Astrocyte (in vitro differentiated cells and primary cell): ENCODE results near the gene FN1. TPM values are rescaled to one million over a fixed set of nuclear protein-coding genes. Genes with fewer than 3 reads are reported as not detected.

Experiments used
- DNase-seq: peaks from one replicate; pipeline ENCODE4 v3.0.0-alpha.2; 2010; ENCODE audit warnings: low read depth
- FAIRE-seq: peaks from 2 replicates; lab custom pipeline; 2011; peaks lifted over from hg19 to GRCh38; lab: Jason Lieb, UNC
- H2AFZ ChIP-seq: 2 replicates; pipeline ENCODE4 v1.6.0; 2012; ENCODE audit warnings: low read depth, low read length, inconsistent platforms
- H3K27ac ChIP-seq: 2 replicates; pipeline ENCODE4 v1.5.1; 2011; ENCODE audit warnings: low read depth, low read length, inconsistent platforms
- H3K27me3 ChIP-seq: 2 replicates; pipeline ENCODE4 v1.6.0; 2011; ENCODE audit warnings: low read length, inconsistent platforms; ENCODE audit not compliant: insufficient read depth
- H3K36me3 ChIP-seq: 2 replicates; pipeline ENCODE4 v1.5.1; 2011; ENCODE audit warnings: low read length, inconsistent platforms; ENCODE audit not compliant: insufficient read depth
- H3K4me1 ChIP-seq: 2 replicates; pipeline ENCODE4 v1.5.1; 2011; ENCODE audit warnings: low read length, inconsistent platforms; ENCODE audit not compliant: insufficient read depth
- H3K4me2 ChIP-seq: 2 replicates; pipeline ENCODE4 v1.6.0; 2012; ENCODE audit warnings: low read length, inconsistent platforms
- H3K4me3 ChIP-seq: 2 replicates; pipeline ENCODE4 v1.5.1; 2011; ENCODE audit warnings: low read depth, mild to moderate bottlenecking, low read length, inconsistent platforms; ENCODE audit not compliant: insufficient read depth
- H3K79me2 ChIP-seq: 2 replicates; pipeline ENCODE4 v1.6.0; 2012; ENCODE audit warnings: mild to moderate bottlenecking, low read length, inconsistent platforms; ENCODE audit not compliant: insufficient read depth
- H3K9ac ChIP-seq: 2 replicates; pipeline ENCODE4 v1.6.0; 2012; ENCODE audit warnings: mild to moderate bottlenecking, low read length, inconsistent platforms
- H3K9me3 ChIP-seq: 2 replicates; pipeline ENCODE4 v1.5.1; 2012; ENCODE audit warnings: low read depth, mild to moderate bottlenecking, low read length, inconsistent platforms; ENCODE audit not compliant: insufficient read depth
- H4K20me1 ChIP-seq: 2 replicates; pipeline ENCODE4 v1.6.0; 2012; ENCODE audit warnings: low read length, inconsistent platforms; ENCODE audit not compliant: insufficient read depth
- H3K27ac Mint-ChIP-seq: one replicate; pipeline ENCODE4 v1.8.0; 2021; ENCODE audit warnings: mild to moderate bottlenecking, mixed read lengths; ENCODE audit not compliant: unreplicated experiment
- H3K27me3 Mint-ChIP-seq: one replicate; pipeline ENCODE4 v1.8.0; 2021; ENCODE audit warnings: low read depth, mixed read lengths; ENCODE audit not compliant: unreplicated experiment
- H3K36me3 Mint-ChIP-seq: one replicate; pipeline ENCODE4 v1.8.0; 2021; ENCODE audit warnings: low read depth, mixed read lengths; ENCODE audit not compliant: unreplicated experiment
- H3K4me1 Mint-ChIP-seq: one replicate; pipeline ENCODE4 v1.8.0; 2021; ENCODE audit warnings: low read depth, mixed read lengths; ENCODE audit not compliant: unreplicated experiment
- H3K4me3 Mint-ChIP-seq: one replicate; pipeline ENCODE4 v1.8.0; 2021; ENCODE audit warnings: mild to moderate bottlenecking, moderate library complexity, mixed read lengths; ENCODE audit not compliant: unreplicated experiment
- H3K9me3 Mint-ChIP-seq: one replicate; pipeline ENCODE4 v1.8.0; 2021; ENCODE audit warnings: mild to moderate bottlenecking, mixed read lengths; ENCODE audit not compliant: unreplicated experiment
- CTCF ChIP-seq: IDR thresholded peaks from 2 replicates; pipeline ENCODE4 v1.5.1; 2011; ENCODE audit warnings: low read depth, mild to moderate bottlenecking, inconsistent platforms, low read length, moderate library complexity; ENCODE audit not compliant: insufficient read depth
- EZH2 ChIP-seq: IDR thresholded peaks from 2 replicates; pipeline ENCODE4 v1.6.1; 2012; ENCODE audit warnings: mild to moderate bottlenecking, low read length, inconsistent platforms; ENCODE audit not compliant: insufficient read depth
- total RNA-seq: library from RNA; stranded (reverse); gene quantifications from 2 replicates; pipeline ENCODE4 v1.2.1, GENCODE V29; 2021

FN1 gene
- total RNA-seq, 1 donor from 2014 or later, result 17,010 TPM

DNA sequence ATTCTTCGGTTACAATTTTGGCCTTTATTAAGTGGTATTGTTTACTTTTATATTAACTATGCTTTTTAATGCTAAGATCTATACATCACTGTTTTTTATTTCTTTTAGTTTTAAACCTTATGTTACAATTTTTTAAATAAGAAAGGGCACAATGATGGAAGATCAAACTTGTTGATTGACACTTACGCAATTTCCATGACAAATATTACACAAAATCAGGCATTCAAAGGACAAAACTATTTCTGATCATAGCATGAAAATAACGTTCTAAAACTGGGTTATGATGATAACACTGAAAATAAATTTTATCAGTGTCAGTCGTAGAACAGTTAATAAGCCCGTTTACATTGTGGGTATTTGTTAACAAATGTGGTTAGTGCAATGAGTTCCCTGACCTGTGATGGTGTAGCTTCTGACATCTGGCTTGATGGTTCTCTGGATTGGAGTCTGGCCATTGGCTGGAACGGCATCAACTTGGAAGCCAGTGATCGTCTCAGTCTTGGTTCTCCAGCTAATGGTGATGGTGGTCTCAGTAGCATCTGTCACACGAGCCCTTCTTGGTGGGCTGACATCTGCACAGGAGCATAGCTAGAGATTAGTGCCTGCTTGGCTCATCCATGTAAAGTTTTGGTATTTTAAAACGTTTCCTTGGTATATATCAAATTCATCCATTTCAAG is 59.6 kb downstream of the FN1 start:
- Histone ChIP-seq H3K4me3 (no peak overlapping the region), H3K4me2 (no peak overlapping the region), H3K9me3 (no peaks in the 10 kb centered on the region), H3K79me2 (peaks cover 10% of the 10 kb centered on the region), H3K9ac (no peak overlapping the region), H3K27ac (peak overlapping the region; percentile 35), H3K36me3 (peaks cover 98% of the 10 kb centered on the region), H3K4me1 (no peaks in the 10 kb centered on the region), H4K20me1 (peaks cover 100% of the 10 kb centered on the region), H2AFZ (no peak overlapping the region), H3K27me3 (no peaks in the 10 kb centered on the region)
- DNase-seq (no peak), FAIRE-seq (peak; percentile 74)
- peak overlapping the region; percentile 52 for H3K4me3 Mint-ChIP-seq
- peak overlapping the region; percentile 91 for H3K27ac Mint-ChIP-seq
- peaks cover 46% of the 10 kb centered on the region for H3K36me3 Mint-ChIP-seq
- TF ChIP-seq CTCF, result no peak
- TF ChIP-seq EZH2, result no peak
- H3K4me1 Mint-ChIP-seq, result peaks cover 49% of the 10 kb centered on the region
- no peaks in the 10 kb centered on the region for H3K27me3 Mint-ChIP-seq
- no peaks in the 10 kb centered on the region for H3K9me3 Mint-ChIP-seq

DNA sequence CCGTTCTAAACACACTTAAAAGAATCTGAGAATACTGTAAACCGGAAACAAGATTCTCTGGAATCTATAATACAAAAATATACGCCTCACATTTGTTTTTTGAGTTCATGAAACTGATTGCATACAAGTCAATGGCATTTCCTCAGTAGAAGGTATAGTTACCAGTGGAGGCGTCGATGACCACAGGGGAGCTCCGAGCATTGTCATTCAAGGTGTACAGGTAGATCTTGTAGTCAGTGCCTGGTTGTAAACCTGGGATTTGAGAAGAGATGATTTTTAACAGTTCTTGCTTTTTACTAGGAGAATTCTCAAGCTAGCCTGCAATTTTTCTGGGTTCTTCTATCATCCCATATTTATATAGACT is 60.4 kb downstream of the FN1 start:
- no peak overlapping the region for H3K27ac ChIP-seq
- H3K4me2 ChIP-seq, result no peak overlapping the region
- DNase-seq, result no peak
- no peaks in the 10 kb centered on the region for H3K9me3 Mint-ChIP-seq
- H4K20me1 ChIP-seq, result peaks cover 100% of the 10 kb centered on the region
- H3K4me3 Mint-ChIP-seq, result peak overlapping the region; percentile 6
- no peaks in the 10 kb centered on the region for H3K27me3 ChIP-seq
- peaks cover 3% of the 10 kb centered on the region for H3K79me2 ChIP-seq
- peaks cover 4% of the 10 kb centered on the region for H3K4me1 ChIP-seq
- peaks cover 54% of the 10 kb centered on the region for H3K4me1 Mint-ChIP-seq
- H3K27ac Mint-ChIP-seq, result peak overlapping the region; percentile 82
- peaks cover 97% of the 10 kb centered on the region for H3K36me3 ChIP-seq
- peaks cover 51% of the 10 kb centered on the region for H3K36me3 Mint-ChIP-seq
- no peak for TF ChIP-seq CTCF
- no peak for TF ChIP-seq EZH2
- no peaks in the 10 kb centered on the region for H3K9me3 ChIP-seq
- H3K27me3 Mint-ChIP-seq, result no peaks in the 10 kb centered on the region
- no peak for FAIRE-seq
- no peak overlapping the region for H3K4me3 ChIP-seq
- H2AFZ ChIP-seq, result no peak overlapping the region
- no peak overlapping the region for H3K9ac ChIP-seq
